ENCODE data around the gene SCOC.

- TF ChIP-seq POLR2A (IDR thresholded peaks at IDR 0.05; ENCODE audit: low read length), result no peak
- no peak for TF ChIP-seq GATA1 (IDR thresholded peaks at IDR 0.05; ENCODE audit: low read depth, low read length)
Measured at GRCh38 chr4:140335076-140335475, 38.4 kb upstream of the SCOC start.
